H9 (cell line): ENCODE data around the gene NLRP5. TPM values are rescaled to one million over a fixed set of nuclear protein-coding genes. Genes with fewer than 3 reads are reported as not detected.

Experiments used
- DNase-seq: peaks from one replicate; pipeline ENCODE4 v3.0.0-alpha.2; 2017
- H2AFZ ChIP-seq: one replicate; pipeline ENCODE4 v1.6.1; 2013; ENCODE audit warnings: mild to moderate bottlenecking, low read length, control low read depth, moderate library complexity
- H2AK5ac ChIP-seq: 2 replicates; pipeline ENCODE4 v1.6.1; 2013; ENCODE audit warnings: low read length, control low read depth, mixed read lengths; ENCODE audit not compliant: insufficient read length
- H2BK120ac ChIP-seq: one replicate; pipeline ENCODE4 v1.6.1; 2013; ENCODE audit warnings: low read depth, mild to moderate bottlenecking, low read length, control low read depth, inconsistent platforms; ENCODE audit not compliant: poor library complexity, severe bottlenecking
- H2BK12ac ChIP-seq: 2 replicates; pipeline ENCODE4 v1.6.1; 2013; ENCODE audit warnings: low read length, control low read depth, mixed read lengths, low read depth; ENCODE audit not compliant: insufficient read length
- H2BK15ac ChIP-seq: 2 replicates; pipeline ENCODE4 v1.6.1; 2013; ENCODE audit warnings: low read depth, low read length, control low read depth
- H2BK20ac ChIP-seq: one replicate; pipeline ENCODE4 v1.6.1; 2013; ENCODE audit warnings: low read depth, mild to moderate bottlenecking, low read length, control low read depth, inconsistent platforms; ENCODE audit not compliant: poor library complexity, severe bottlenecking
- H2BK5ac ChIP-seq: 2 replicates; pipeline ENCODE4 v1.6.1; 2013; ENCODE audit warnings: low read length, control low read depth, mixed read lengths; ENCODE audit not compliant: insufficient read length
- H3K14ac ChIP-seq: 2 replicates; pipeline ENCODE4 v1.6.1; 2013; ENCODE audit warnings: low read length, control low read depth; ENCODE audit not compliant: insufficient read depth
- H3K18ac ChIP-seq: 2 replicates; pipeline ENCODE4 v1.6.1; 2013; ENCODE audit warnings: low read depth, mild to moderate bottlenecking, mixed read lengths, low read length, control low read depth; ENCODE audit not compliant: insufficient read length
- H3K23ac ChIP-seq: 2 replicates; pipeline ENCODE4 v1.6.1; 2013; ENCODE audit warnings: low read length, control low read depth, mixed read lengths, low read depth; ENCODE audit not compliant: insufficient read length
- H3K23me2 ChIP-seq: 2 replicates; pipeline ENCODE4 v1.6.1; 2013; ENCODE audit warnings: low read depth, mild to moderate bottlenecking, mixed read lengths, low read length, control low read depth; ENCODE audit not compliant: insufficient read length, poor library complexity, severe bottlenecking
- H3K27ac ChIP-seq: 2 replicates; pipeline ENCODE4 v1.5.1; 2013; ENCODE audit warnings: low read length, control low read depth, mixed read lengths, low read depth; ENCODE audit not compliant: insufficient read length
- H3K27me3 ChIP-seq: 2 replicates; pipeline ENCODE4 v1.6.1; 2013; ENCODE audit warnings: low read length, control low read depth, inconsistent platforms; ENCODE audit not compliant: insufficient read depth
- H3K4ac ChIP-seq: 2 replicates; pipeline ENCODE4 v1.6.1; 2013; ENCODE audit warnings: low read depth, mild to moderate bottlenecking, control low read depth, inconsistent platforms, low read length, moderate library complexity
- H3K4me1 ChIP-seq: 2 replicates; pipeline ENCODE4 v1.6.1; 2013; ENCODE audit warnings: low read length, control low read depth, inconsistent platforms; ENCODE audit not compliant: insufficient read depth
- H3K4me2 ChIP-seq: 2 replicates; pipeline ENCODE4 v1.6.1; 2013; ENCODE audit warnings: low read length, control low read depth, mixed read lengths; ENCODE audit not compliant: insufficient read length, insufficient read depth
- H3K56ac ChIP-seq: 2 replicates; pipeline ENCODE4 v1.6.1; 2013; ENCODE audit warnings: low read depth, mild to moderate bottlenecking, mixed read lengths, low read length, control low read depth; ENCODE audit not compliant: insufficient read length
- H3K79me1 ChIP-seq: 2 replicates; pipeline ENCODE4 v1.6.1; 2013; ENCODE audit warnings: low read depth, mild to moderate bottlenecking, moderate library complexity, low read length, control low read depth, inconsistent platforms; ENCODE audit not compliant: insufficient read depth, poor library complexity, severe bottlenecking
- H3K79me2 ChIP-seq: 2 replicates; pipeline ENCODE4 v1.6.1; 2013; ENCODE audit warnings: low read length, control low read depth, inconsistent platforms; ENCODE audit not compliant: insufficient read depth
- H3K9ac ChIP-seq: 2 replicates; pipeline ENCODE4 v1.6.1; 2013; ENCODE audit warnings: low read length, control low read depth, mixed read lengths; ENCODE audit not compliant: insufficient read length; ENCODE audit errors: extremely low read depth
- H3K9me3 ChIP-seq: one replicate; pipeline ENCODE4 v1.6.1; 2013; ENCODE audit warnings: low read depth, low read length, inconsistent platforms; ENCODE audit not compliant: control insufficient read depth
- H3T11ph ChIP-seq: one replicate; pipeline ENCODE4 v1.6.1; 2013; ENCODE audit warnings: mild to moderate bottlenecking, low read length, control low read depth, inconsistent platforms
- H4K20me1 ChIP-seq: one replicate; pipeline ENCODE4 v1.6.1; 2013; ENCODE audit not compliant: control insufficient read depth, insufficient read length, insufficient read depth
- H4K5ac ChIP-seq: 2 replicates; pipeline ENCODE4 v1.6.1; 2013; ENCODE audit warnings: low read depth, mild to moderate bottlenecking, mixed read lengths, low read length, control low read depth; ENCODE audit not compliant: insufficient read length
- H4K8ac ChIP-seq: replicated peaks from 2 replicates; pipeline ENCODE4 v1.6.1; 2013; ENCODE audit warnings: low read length, control low read depth, mixed read lengths, low read depth; ENCODE audit not compliant: insufficient read length
- H4K91ac ChIP-seq: 2 replicates; pipeline ENCODE4 v1.6.1; 2013; ENCODE audit warnings: low read depth, mild to moderate bottlenecking, moderate library complexity, mixed read lengths, low read length, control low read depth; ENCODE audit not compliant: insufficient read length
- H3K27ac Mint-ChIP-seq, 3 experiments: 2 replicates in 2 of 3; 3 replicates in 1 of 3; pipeline ENCODE4 v1.8.0; 2020 to 2021; ENCODE audit warnings: mixed read lengths in 3 of 3, mild to moderate bottlenecking in 1 of 3, moderate library complexity in 1 of 3
- H3K27me3 Mint-ChIP-seq: 2 replicates; pipeline ENCODE4 v1.8.0; 2021; ENCODE audit warnings: low read depth, mild to moderate bottlenecking, moderate library complexity, mixed read lengths
- H3K36me3 Mint-ChIP-seq, 3 experiments: 2 replicates in 2 of 3; 3 replicates in 1 of 3; pipeline ENCODE4 v1.8.0; 2020 to 2021; ENCODE audit warnings: low read depth in 3 of 3, mixed read lengths in 3 of 3; ENCODE audit not compliant: insufficient read depth in 1 of 3
- H3K4me1 Mint-ChIP-seq, 2 experiments: 2 replicates each; pipeline ENCODE4 v1.8.0; 2020; ENCODE audit warnings: mixed read lengths in 2 of 2
- H3K4me3 Mint-ChIP-seq, 2 experiments: 2 replicates in 1 of 2; 3 replicates in 1 of 2; pipeline ENCODE4 v1.8.0; 2020 to 2021; ENCODE audit warnings: mild to moderate bottlenecking in 2 of 2, mixed read lengths in 2 of 2, moderate library complexity in 1 of 2
- H3K9me3 Mint-ChIP-seq, 2 experiments: 2 replicates in 1 of 2; 3 replicates in 1 of 2; pipeline ENCODE4 v1.8.0; 2020; ENCODE audit warnings: mild to moderate bottlenecking in 2 of 2, mixed read lengths in 2 of 2, moderate library complexity in 1 of 2
- CTCF ChIP-seq: fragments of 200-600 bp; sonication (generic); conservative IDR thresholded peaks from 3 replicates; pipeline ENCODE4 v1.8.0; 2021; ENCODE audit warnings: antibody characterized with exemption, mild to moderate bottlenecking
- WGBS: extraction: QIAGEN DNeasy Blood & Tissue Kit; methylation state at CpG from one replicate; pipeline ENCODE4 v1.1.7; 2013; ENCODE audit warnings: missing lambda C conversion rate, low lambda C conversion rate, mixed read lengths; ENCODE audit not compliant: insufficient read length; ENCODE audit errors: extremely low coverage; 5-methylcytosine and 5-hydroxymethylcytosine counted together
- long read RNA-seq: library from polyadenylated mRNA; unstranded; transcript quantifications from one replicate; pipeline ENCODE4 v2.0.0, GENCODE V29; 2020
- total RNA-seq: library from RNA; stranded (reverse); gene quantifications from 2 replicates; pipeline ENCODE4 v1.2.1, GENCODE V29; 2021

The NLRP5 gene
- total RNA-seq = not detected in 2 replicates
- long read RNA-seq = 0 reads

GRCh38 chr19:55986487-55986886 is at the start of gene NLRP5:
Gene NLRP5, plus strand, starts transcription at chr19:55986775.
- H3K79me2 ChIP-seq = no peaks in the 10 kb centered on the region

More at GRCh38 chr19:55986487-55986886, at the start of gene NLRP5:
- H3K27me3 ChIP-seq = no peaks in the 10 kb centered on the region
- no peak within 1 kb of the TSS for H2BK120ac ChIP-seq
- no peak within 1 kb of the TSS for H3K27ac ChIP-seq
- no peak within 1 kb of the TSS for H3K4me2 ChIP-seq
- no peak within 1 kb of the TSS for H3K4ac ChIP-seq
- H2AK5ac ChIP-seq = no peak within 1 kb of the TSS
- H4K20me1 ChIP-seq = no peaks in the 10 kb centered on the region
- H3K56ac ChIP-seq = no peak within 1 kb of the TSS
- H3K4me1 ChIP-seq = no peaks in the 10 kb centered on the region
- no peak within 1 kb of the TSS for H2BK20ac ChIP-seq
- H4K91ac ChIP-seq = no peak within 1 kb of the TSS
- H3K14ac ChIP-seq = no peak within 1 kb of the TSS
- H3K36me3 Mint-ChIP-seq = peaks cover 4 to 24% (median 6%) of the 10 kb centered on the region in 3 experiments; a peak in 6 of 7 replicates
- H3K23ac ChIP-seq = no peak within 1 kb of the TSS
- H3K4me1 Mint-ChIP-seq = no peaks in the 10 kb centered on the region
- H3K23me2 ChIP-seq = no peaks in the 10 kb centered on the region
- peaks cover 87 to 90% of the 10 kb centered on the region in 2 experiments for H3K9me3 Mint-ChIP-seq
- no CpG with 5 or more reads among the region's 10 CpGs for WGBS
- H4K5ac ChIP-seq = no peak within 1 kb of the TSS
- no peak within 1 kb of the TSS for H2BK12ac ChIP-seq
- no peak within 1 kb of the TSS for H2BK5ac ChIP-seq
- no peak within 1 kb of the TSS for H3T11ph ChIP-seq
- H3K27ac Mint-ChIP-seq = no peak within 1 kb of the TSS
- no peaks in the 10 kb centered on the region; the same call in 1 of the 2 replicates for H3K27me3 Mint-ChIP-seq
- no peak within 1 kb of the TSS for H2AFZ ChIP-seq
- TF ChIP-seq CTCF = no peak
- H3K9ac ChIP-seq = no peak within 1 kb of the TSS
- no peak within 1 kb of the TSS for H3K4me3 Mint-ChIP-seq
- no peak for DNase-seq
- H3K18ac ChIP-seq = no peak within 1 kb of the TSS
- H3K79me1 ChIP-seq = no peaks in the 10 kb centered on the region
- no peak within 1 kb of the TSS for H4K8ac ChIP-seq
- peaks cover 65% of the 10 kb centered on the region for H3K9me3 ChIP-seq
- no peak within 1 kb of the TSS for H2BK15ac ChIP-seq
